ENCODE data around the gene NELL1.

- TF ChIP-seq EP300 (IDR thresholded peaks at IDR 0.05) (no peak), CTCF (IDR thresholded peaks at IDR 0.05) (no peak), POLR2AphosphoS5 (IDR thresholded peaks at IDR 0.05) (no peak)
These were observed 590.7 kb downstream of the NELL1 start for GRCh38 chr11:21260101-21260500.
